ENCODE results near the gene NYNRIN. TPM values are rescaled to one million over a fixed set of nuclear protein-coding genes. Genes with fewer than 3 reads are reported as not detected.
A peak's percentile ranks its signal among the peaks of the same experiment; 100 is the strongest.
"Not testable (repeated sequence)": the region's sequence is repeated elsewhere in the genome, so short reads cannot be mapped to it uniquely, and the experiment has no call there.

The NYNRIN gene
- 10 to 100 TPM; 47.9 to 53.0 (median 49.6) TPM for polyA plus RNA-seq (ENCODE audit: insufficient read length in 4 of 4)

DNA sequence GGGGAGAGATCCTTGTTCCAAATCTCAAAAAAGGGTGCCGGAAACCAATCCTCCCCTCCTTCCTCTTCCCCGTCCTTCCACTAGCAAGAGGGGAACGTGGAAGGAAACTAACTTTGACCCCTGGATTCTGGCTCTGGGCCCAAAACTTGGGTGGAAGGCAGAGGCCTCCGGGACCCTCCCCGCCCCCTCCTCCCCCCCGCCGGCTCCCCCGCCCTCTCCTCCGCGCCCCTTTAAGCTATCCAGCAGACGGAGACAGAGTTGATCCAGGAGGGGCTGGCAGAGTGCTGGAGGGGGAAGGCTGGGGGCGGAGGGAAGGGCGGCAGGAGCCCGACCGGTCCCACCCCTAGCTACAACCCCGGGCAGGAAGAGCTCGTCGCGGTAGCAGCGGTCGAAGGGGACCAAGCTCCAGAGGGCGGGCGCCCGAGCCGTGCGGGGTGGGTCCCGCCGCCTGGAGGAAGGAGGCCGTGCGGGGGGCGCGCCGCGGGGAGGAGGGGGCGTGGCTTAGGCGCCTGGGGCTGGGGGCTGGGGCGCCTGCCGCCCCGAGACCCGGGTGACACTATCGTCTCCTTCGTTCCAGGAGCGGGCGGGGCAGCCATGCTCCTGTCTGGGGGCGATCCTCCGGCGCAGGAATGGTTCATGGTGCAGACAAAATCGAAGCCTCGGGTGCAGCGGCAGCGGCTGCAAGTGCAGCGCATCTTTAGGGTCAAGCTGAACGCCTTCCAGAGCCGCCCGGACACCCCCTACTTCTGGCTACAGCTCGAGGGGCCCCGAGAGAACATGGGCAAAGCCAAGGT, at the start of gene NYNRIN:
TSS of gene NYNRIN (plus strand) at position 351 of the 794 bp plus-strand sequence. CDS start at position 595, 244 bp downstream.
- peak in 1 of 4 donors; percentile 73 for DNase-seq (ENCODE audit: low read depth in 4 of 4, low spot score in 2 of 4)

DNA sequence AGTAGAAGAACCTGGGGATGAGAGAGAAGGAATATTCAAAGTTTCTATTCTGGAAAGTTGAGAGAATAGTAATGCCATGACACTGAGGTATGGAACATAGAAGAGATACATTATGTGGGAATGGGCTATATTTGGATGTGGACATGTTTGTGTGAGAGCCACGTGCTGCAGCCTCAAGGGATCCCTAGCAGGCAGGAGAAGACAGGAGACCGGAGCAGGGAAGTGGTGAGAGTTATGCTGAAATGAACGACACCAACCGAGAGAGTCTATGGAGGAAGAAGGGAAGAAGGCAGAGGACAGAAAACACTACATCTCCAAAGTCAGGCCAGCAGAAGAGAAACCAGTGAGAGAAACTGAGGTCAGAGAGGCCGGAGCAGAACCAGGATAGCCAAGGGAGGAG, 49.1 kb upstream of the NYNRIN start:
- no peak for DNase-seq (ENCODE audit: low read depth in 4 of 4, low spot score in 2 of 4)

DNA sequence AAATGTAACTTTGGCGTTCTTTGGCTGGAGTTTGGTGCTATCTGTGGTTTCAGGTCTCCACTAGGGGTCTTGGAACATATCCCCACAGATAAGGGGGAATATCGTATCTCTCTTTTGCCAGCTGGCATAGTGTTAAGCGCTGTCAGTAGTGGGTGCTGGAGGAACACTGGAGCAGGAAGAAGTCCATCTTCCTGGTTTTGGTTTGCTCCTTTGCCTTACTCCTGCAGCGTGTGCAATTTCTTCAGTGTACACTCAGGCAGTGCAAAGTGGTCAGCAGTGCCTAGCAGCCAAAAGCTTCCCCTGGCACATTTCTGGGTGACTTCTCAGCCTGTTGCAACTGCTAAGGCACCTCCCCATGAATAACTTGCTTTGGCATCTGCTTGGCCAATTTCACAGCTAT, 47.3 kb upstream of the NYNRIN start:
- DNase-seq (ENCODE audit: low read depth in 4 of 4, low spot score in 2 of 4): no peak

DNA sequence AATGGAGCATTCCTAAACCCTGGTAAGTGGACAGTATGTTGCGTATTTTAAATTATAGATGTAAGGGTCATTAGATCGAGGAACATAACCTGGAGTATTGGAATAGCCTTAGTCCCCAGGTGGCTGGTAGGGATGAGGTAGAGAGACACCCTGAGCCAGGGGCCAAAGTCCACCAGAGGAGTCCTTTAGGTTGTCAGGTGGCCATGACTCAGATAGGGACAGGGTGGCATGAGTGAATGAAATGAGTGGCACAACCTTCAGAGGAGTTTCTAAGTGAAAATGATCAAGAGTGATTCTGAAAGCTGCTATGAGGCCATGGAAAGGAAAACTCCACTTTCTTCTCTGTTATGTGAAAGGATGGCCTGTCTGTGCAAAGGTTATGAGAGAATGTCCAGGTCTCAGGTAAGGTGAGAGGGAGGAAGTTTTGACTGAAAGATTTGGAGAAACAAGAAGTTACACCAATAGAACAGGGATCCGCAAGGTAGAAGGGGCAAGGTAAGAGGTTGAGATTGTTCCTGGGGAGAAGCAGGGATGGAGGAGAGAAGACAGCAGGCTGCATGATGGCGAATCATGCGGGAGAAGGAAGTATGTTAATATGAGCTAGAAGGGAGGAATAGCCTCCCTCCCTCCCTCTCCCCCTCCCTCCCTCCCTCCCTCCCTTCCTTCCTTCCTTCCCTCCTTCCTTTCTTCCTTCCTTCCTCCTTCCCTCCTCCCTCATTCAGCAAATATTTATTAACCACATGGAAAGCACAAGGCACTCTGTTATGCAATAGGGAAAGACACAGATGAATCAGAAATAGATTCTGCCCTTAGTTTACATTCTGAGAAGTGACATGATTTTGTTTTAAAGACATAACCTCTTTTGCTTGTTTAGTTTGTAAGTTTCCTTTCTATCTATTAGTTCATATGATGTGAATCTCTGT, 45.0 kb upstream of the NYNRIN start:
- no peak for DNase-seq (ENCODE audit: low read depth in 4 of 4, low spot score in 2 of 4)

DNA sequence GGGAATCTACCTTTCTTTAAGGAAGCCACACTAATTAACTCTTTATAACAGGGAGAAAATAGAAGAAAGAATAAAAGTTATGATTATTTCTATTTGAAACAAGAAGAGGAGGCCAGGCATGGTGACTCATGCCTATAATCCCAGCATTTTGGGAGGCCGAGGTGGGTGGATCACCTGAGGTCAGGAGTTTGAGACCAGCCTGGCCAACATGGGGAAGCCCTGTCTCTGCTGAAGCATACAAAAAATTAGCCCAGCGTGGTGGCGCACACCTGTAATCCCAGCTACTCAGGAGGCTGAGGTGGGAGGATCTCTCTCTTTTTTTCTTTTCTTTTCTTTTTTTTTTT, 44.3 kb upstream of the NYNRIN start:
- DNase-seq (ENCODE audit: low read depth in 4 of 4, low spot score in 2 of 4): not testable (repeated sequence)

DNA sequence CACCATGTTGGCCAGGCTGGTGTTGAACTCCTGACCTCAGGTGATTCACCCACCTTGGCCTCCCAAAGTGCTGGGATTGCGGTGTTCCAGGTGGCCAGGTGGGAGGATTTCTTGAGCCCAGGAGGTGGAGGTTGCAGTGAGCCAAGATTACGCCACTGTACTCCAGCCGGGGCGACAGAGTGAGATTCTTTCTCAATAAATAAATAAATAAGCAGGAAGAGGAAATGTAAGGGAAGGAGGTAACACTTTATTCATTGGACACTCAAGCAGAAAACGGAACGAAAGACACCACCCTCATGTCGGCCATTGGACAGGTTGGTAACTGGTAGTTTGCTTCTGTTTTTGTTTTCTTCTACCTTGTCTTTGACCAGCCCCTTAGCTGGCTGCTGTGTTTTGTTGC, 43.8 kb upstream of the NYNRIN start:
- DNase-seq (ENCODE audit: low read depth in 4 of 4, low spot score in 2 of 4): no peak

DNA sequence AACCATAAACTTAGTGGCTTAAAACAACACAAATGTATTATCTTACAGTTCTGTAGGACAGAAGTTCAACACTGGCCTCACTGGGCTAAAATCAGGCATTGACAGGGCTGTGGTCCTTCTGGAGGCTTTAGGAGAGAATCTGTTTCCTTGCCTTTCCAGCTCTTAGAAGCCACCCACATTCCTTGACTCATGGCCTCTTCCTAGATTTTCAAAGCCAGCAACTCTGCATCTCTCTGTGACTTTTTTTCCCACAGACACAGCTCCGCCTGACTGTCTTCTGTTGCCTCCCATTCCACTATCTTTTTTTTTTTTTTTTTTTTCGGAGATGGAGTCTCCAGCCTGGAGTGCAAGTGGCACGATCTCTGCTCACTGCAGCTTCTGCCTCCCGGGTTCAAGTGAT, 42.6 kb upstream of the NYNRIN start:
- DNase-seq (ENCODE audit: low read depth in 4 of 4, low spot score in 2 of 4): no peak

DNA sequence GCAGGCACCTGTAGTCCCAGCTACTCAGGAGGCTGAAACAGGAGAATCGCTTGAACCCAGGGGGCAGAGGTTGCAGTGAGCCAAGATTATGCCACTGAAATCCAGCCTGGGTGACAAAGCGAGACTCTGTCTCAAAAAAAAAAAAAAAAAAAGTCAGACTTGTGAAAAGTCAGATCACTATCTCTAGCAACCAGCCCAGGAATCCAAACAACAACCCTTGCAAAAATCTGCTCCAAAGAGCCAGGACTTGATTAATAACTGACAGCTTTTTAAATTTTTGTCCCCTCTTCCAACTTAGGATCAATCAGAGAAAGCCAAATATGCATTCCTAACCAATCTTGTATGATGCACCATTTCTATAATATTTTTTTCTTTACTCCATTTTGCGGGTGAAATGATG, 38.5 kb upstream of the NYNRIN start:
- no peak for DNase-seq (ENCODE audit: low read depth in 4 of 4, low spot score in 2 of 4)

DNA sequence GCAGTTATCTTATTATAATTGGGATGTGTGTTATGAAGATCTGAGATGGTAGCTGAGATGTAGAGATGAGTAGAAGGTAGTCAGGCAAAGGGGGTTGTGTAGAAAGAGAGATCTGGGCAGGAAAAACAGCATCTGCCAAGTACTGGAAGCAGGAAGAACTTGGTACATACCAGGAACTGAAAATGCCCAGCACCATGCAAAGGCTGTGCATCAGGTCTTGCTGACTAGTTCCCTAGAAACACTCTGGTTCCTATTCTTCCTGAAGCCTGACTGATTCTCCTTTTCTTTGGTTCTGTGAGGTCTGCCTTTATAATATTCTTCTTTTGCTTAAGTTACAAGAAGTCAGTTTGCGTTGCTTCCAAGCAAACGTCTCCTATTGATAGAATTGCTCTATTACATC, 37.5 kb upstream of the NYNRIN start:
- no peak for DNase-seq (ENCODE audit: low read depth in 4 of 4, low spot score in 2 of 4)

DNA sequence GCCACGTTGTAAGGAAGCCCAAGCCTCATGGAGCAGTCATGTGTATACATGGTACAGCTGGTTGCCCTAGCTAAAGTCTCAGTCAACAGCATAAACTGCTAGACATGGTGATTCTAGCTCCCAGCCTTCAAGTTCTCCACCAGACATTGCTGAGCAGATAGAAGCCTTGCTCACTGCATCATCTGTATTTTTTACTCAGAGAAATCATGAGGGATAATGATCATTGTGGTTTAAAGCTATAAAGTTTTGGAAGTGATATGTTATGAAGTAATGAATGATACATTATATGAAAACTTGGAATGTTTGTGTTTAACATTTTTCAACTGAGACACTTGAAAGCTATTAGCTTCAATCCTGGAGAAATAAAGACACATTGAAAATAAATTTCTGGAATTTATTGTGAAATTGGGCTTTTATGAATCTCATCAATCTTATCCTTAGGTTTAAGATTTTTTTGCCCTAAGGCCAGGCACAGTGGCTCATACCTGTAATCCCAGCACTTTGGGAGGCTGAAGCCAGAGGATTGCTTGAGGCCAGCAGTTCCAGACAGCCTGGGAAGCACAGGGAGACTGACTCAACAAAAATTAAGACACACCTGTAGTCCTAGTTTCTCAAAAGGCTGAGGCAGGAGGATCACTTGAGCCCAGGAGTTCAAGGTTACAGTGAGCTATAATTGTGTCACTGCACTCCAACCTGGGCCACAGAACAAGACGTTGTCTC, 36.4 kb upstream of the NYNRIN start:
- no peak for DNase-seq (ENCODE audit: low read depth in 4 of 4, low spot score in 2 of 4)

DNA sequence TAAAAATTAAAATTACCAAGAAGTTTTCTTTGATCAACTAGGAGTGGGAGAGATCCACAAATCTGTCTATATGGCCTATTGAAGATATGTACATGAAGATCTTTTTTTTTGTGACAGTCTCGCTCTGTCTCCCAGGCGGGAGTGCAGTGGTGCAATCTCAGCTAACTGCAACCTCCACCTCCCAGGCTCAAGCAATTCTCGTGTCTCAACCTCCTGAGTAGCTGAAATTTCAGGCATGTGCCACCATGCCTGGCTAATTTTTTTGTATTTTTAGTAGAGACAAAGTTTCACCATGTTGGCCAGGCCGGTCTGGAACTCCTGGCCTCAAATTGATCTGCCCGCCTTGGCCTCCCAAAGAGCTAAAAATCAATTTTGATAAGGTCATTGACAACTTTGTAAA, 35.4 kb upstream of the NYNRIN start:
- no peak for DNase-seq (ENCODE audit: low read depth in 4 of 4, low spot score in 2 of 4)

DNA sequence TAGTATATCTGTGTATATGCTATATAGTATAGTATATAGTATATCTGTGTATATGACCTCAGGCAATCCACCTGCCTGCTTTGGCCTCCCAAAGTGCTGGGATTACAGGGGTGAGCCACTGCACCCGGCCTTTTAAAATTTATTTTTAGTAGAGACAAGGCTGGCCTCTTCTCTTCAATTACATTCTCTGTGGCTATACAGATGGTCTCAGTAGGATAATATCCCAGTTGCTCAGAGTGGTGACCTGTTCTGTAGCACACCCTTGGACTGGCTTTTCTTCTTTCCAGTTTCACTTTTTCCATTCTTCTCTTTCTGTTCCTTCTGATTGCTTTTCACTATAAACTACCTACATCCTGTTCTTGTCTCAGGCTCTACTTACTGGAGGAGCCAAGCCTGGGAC, 34.0 kb upstream of the NYNRIN start:
- DNase-seq (ENCODE audit: low read depth in 4 of 4, low spot score in 2 of 4): no peak

DNA sequence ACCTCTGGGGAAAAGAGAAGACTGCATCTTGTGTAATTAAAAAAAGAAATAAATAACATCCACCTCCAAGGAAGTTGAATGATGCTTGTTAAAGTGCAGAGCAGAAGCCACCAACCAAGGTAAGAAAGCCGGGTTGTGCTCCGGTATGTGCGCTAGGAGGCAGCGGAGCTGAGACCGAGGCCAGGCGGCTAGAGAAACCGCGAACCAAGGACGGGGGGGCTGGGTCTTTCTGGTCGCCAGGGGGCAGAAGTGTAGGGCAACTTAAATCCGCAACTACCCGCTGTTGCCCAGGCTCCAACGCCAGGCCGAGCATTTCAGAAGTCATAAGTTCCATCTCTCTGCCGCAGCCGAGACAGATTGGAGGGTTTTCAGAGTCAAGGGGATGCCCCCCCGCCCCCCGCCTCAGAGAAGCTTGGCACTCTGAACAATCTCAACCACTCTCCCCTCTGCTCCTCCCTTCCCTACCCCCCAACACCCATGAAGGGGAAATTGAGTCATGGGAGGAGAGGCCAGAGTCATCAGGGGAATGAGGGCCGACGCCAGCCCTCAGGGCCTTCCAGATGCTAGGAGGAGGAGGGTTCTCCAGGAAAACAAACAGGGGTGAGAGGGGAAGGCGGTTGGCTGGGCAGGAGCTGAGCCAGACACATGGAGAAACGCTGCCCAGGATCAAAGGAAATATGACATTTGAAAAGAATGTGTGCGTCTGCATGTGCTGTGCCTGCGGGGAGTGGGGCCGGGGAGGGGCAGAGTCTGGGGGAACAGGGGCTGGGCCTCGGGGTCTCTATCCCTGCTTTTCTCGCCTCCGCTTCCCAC, 33.0 kb upstream of the NYNRIN start:
- DNase-seq (ENCODE audit: low read depth in 4 of 4, low spot score in 2 of 4): peak; percentile 75 to 84 (median 80)

DNA sequence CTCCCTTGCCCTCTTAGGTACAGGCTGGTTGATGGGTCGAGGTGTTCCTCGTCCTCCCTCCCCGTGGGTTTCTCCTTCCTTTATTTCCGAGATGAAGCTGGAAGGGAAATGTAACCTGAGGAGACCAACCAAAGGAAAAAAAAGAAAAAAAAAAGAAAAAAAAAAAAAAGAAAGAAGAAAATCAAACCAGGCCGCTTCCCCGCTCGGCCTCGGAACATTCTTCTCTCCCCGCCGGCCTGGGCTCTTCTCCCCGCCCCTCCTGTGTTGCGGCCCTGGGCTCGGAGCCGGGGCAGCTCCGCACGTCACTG, 32.4 kb upstream of the NYNRIN start:
- DNase-seq (ENCODE audit: low read depth in 4 of 4, low spot score in 2 of 4): peak in 1 of 4 donors; percentile 55

DNA sequence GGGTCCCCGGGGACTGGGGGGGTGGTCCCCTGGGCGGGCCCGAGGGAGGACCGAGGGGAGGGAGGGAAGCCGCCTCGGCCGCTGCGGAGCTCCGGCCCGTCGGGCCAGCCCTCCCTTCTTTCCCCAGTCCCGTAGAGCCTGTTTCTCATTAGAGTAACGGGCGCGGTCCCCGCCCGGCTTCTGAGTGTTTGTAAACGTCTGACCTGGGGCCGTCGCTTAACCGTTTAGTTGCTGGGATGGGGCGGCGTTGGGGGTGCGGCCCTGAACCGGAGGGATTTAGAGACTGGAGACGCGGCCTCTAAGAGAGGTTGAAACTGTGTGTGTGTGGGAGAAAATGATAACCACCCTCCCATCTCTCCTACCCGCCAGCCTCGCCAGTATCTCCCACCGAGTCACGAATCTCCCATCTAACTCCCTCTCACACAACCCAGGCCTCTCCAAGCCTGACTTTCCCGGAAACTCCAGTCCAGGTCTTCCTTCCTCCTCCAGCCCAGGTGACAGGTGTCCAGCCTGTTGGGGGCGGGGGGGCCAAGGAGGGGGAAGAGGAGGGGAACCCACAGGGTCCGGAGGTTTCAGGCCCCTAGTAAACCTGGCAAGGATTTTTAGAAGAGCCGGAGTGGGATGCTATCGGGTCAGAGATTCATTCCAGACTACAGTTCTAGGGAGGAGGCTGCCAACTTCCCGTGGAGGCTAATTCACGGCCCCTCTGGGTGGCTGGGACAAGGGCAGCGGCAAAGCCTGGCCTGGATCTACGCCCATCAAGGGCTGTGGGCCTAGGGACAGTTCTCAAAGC, 31.9 kb upstream of the NYNRIN start:
- DNase-seq (ENCODE audit: low read depth in 4 of 4, low spot score in 2 of 4): peak; percentile 94 to 98 (median 96)

DNA sequence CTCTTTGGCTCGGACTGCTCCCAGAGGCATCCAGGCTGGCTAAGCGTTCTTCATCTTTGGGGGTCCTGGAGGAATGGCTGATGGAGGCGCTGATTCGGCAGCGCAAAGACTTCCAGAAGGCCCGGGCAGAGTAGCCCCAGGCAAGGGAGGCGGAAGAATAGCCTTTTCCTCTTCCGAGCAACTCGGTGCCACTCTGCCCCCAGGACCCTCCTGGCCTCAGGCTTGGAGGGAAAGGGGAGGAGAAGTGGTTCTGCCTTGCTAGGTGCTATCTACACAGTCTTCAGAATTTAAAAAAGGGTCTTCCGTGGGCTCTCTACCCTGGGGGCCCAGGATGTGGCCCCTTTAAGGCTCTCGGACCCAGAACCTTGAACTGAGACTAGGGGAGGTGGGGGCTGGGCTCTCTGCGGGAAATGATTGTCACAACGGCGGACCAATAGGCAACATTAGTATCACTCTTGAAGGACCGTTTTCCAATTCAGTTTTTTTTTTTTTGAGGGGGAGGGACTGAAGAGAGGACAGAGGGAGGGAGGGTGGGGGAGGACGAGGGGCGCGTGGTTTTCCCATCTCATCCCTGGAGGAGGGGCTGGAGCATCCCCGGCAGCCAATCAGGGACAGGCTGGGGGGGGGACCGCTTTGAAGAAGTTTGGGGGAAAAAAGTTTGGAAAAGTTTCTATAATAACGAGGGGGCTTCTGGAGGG, 31.1 kb upstream of the NYNRIN start, which contains the start of gene NFATC4:
TSS of gene NFATC4 (plus strand) at position 671 of the 698 bp plus-strand sequence. CDS start 157 bp downstream, outside the sequence.
- DNase-seq (ENCODE audit: low read depth in 4 of 4, low spot score in 2 of 4): peak; percentile 85 to 93 (median 90)

DNA sequence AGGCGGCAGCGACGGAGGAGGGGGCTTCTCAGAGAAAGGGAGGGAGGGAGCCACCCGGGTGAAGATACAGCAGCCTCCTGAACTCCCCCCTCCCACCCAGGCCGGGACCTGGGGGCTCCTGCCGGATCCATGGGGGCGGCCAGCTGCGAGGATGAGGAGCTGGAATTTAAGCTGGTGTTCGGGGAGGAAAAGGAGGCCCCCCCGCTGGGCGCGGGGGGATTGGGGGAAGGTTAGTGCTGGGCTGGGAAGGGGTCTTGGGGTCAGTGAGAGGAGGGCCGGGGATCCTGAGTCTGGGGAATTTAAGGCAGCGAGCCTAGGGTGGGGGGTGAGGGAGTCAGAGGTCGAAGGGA, 30.6 kb upstream of the NYNRIN start:
- no peak for DNase-seq (ENCODE audit: low read depth in 4 of 4, low spot score in 2 of 4)

DNA sequence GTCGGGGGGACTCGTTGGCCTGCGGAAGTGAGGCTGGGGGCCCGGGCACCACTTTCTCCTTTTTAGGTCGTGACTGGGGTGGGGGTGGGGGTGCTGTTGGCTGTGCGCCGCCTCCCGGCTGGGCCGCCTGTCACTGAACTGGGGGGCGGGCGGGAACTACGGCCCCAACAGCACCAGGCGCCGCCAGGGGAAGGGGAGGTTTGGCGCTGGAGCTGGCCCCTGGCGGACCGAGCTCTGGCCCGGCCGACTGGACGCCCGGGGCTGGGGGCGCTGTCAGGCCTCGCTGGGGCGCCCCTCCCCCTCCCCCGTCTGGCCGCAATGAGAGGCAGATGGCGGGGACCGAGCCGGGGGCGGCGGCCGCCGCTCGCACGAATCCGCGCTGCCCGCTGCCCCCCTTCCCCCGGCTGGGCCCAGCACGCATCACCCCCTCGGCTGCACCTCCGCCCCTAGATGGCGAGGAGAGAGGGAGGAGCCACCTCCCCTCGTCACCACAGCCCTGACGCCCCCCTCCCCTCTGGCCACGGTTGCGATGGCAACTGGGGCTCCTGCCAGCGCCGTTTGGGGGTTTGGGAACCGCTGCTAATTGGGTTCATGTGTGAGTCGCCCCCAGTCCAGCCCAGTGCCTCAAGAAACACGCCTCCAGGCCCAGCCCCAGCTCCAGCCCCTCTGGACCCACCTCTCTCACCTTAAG, 30.1 kb upstream of the NYNRIN start:
- peak in 2 of 4 donors; percentile 55 to 69 for DNase-seq (ENCODE audit: low read depth in 4 of 4, low spot score in 2 of 4)

All from left renal cortex interstitium (tissue), 4 donors.